ENCODE results near the gene SPSB3.

GRCh38 chr16:1822801-1823200 is 40.4 kb upstream of the SPSB3 start:
- TF ChIP-seq ZKSCAN1 (IDR thresholded peaks at IDR 0.05; ENCODE audit: low read depth, low read length) (no peak), THAP12 (CRISPR knock-in tag; IDR thresholded peaks at IDR 0.05) (no peak), XRCC3 (IDR thresholded peaks at IDR 0.05) (no peak), TARDBP (IDR thresholded peaks at IDR 0.05) (no peak), CTCF (IDR thresholded peaks at IDR 0.05 in 2 of 3, conservative IDR thresholded peaks at IDR 0.05 in 1 of 3; ENCODE audit: insufficient read depth in 2 of 3, low read depth in 1 of 3, low read length in 3 of 3) (no peak), REST (IDR thresholded peaks at IDR 0.05; ENCODE audit: borderline replicate concordance) (no peak), REST (CRISPR knock-in tag; IDR thresholded peaks at IDR 0.05; ENCODE audit: low read depth) (no peak), MTF1 (CRISPR knock-in tag; IDR thresholded peaks at IDR 0.05; ENCODE audit: borderline replicate concordance) (no peak), CBFA2T2 (conservative IDR thresholded peaks at IDR 0.05) (no peak), GTF2A2 (tag; IDR thresholded peaks at IDR 0.05) (no peak)

All from K562 (cell line).